ENCODE results near the gene UBA6. TPM values are rescaled to one million over a fixed set of nuclear protein-coding genes. Genes with fewer than 3 reads are reported as not detected.

UBA6 gene
- total and polyA plus RNA-seq, 9 of the 15 experiments (the other 6 are each of a cell fraction or from before 2014, with no cell fraction given): 22.9 to 139 (median 94.6) TPM

DNA sequence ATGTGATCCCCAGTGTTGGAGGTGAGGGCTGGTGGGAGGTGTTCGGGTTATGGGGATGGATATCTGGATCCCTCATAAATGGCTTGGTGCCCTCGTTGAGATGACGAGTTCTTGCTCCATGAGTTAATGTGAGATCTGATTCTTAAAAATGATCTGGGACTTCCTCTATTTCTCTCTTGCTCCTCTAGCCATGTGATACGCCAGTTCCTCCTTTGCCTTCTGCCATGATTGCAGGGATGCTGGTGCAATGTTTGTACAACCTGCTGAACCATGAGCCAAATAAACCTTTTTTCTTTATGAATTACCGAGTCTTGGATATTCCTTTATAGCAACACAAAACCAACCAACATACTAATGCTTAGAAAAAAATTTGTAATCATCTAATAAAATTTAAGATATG lies 85.8 kb downstream of the UBA6 start (continued):
- no peak for TF ChIP-seq TCF7L2 (IDR thresholded peaks at IDR 0.05; ENCODE audit: low read depth, low read length)

DNA sequence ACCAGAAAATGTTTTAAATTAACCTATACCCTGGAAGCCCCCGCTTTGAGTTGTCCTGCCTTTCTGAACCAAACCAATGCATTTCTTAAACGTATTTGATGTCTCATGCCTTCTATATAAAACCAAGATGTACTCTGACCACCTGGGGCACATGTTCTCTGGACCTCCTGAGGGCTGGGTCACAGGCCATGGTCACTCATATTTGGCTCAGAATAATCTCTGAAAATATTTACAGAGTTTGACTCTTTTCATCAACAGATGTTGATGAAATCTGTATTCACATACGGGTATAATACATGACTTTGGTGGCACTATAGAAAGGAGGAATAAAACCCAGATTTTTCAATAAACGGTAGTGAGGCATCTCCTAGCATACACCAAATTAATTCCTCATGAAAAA lies 86.8 kb downstream of the UBA6 start:
- no peaks in the 10 kb centered on the region for H3K27me3 ChIP-seq (ENCODE audit: control insufficient read depth in 2 of 2, insufficient read depth in 2 of 2, low read length in 2 of 2)
- no peak for FAIRE-seq
- no peak overlapping the region for H3K9ac ChIP-seq (ENCODE audit: insufficient read depth in 1 of 2, low read depth in 2 of 2, low read length in 2 of 2)
- in situ Hi-C loops (cut with MboI) (no loop called here), intact Hi-C loops (cut with micrococcal nuclease) (no loop called here)
- no peak overlapping the region for H3K4me3 ChIP-seq
- POLR2A ChIA-PET: no interaction called here
- H3K36me3 ChIP-seq (ENCODE audit: control insufficient read depth, insufficient read depth, low read length): peaks cover 38% of the 10 kb centered on the region
- H3K4me2 ChIP-seq (ENCODE audit: insufficient read depth, low read length): no peak overlapping the region
- no TSS peak for BruUV-seq (replicated peaks)
- H4K20me1 ChIP-seq (replicated peaks; ENCODE audit: control insufficient read depth, insufficient read depth, low read length): no peaks in the 10 kb centered on the region
- no peaks in the 10 kb centered on the region for H3K4me1 ChIP-seq (replicated peaks in 1 of 2; ENCODE audit: control insufficient read depth in 2 of 2, insufficient read depth in 2 of 2, low read length in 2 of 2)
- TF ChIP-seq YBX1 (IDR thresholded peaks at IDR 0.05) (no peak), ZFP1 (CRISPR knock-in tag; IDR thresholded peaks at IDR 0.05) (no peak), TCFL5 (CRISPR knock-in tag; conservative IDR thresholded peaks at IDR 0.05) (no peak), ARID4B (CRISPR knock-in tag; IDR thresholded peaks at IDR 0.05) (no peak), TAF7 (tag; IDR thresholded peaks at IDR 0.05) (no peak), ZNF561 (CRISPR knock-in tag; conservative IDR thresholded peaks at IDR 0.05) (no peak), FUS (optimal IDR thresholded peaks at IDR 0.05; ENCODE audit: low read depth, low read length) (no peak), ZNF354B (CRISPR knock-in tag; IDR thresholded peaks at IDR 0.05) (no peak), ZNF165 (CRISPR knock-in tag; IDR thresholded peaks at IDR 0.05; ENCODE audit: borderline replicate concordance) (no peak)
- TF ChIP-seq, protein P1, sequence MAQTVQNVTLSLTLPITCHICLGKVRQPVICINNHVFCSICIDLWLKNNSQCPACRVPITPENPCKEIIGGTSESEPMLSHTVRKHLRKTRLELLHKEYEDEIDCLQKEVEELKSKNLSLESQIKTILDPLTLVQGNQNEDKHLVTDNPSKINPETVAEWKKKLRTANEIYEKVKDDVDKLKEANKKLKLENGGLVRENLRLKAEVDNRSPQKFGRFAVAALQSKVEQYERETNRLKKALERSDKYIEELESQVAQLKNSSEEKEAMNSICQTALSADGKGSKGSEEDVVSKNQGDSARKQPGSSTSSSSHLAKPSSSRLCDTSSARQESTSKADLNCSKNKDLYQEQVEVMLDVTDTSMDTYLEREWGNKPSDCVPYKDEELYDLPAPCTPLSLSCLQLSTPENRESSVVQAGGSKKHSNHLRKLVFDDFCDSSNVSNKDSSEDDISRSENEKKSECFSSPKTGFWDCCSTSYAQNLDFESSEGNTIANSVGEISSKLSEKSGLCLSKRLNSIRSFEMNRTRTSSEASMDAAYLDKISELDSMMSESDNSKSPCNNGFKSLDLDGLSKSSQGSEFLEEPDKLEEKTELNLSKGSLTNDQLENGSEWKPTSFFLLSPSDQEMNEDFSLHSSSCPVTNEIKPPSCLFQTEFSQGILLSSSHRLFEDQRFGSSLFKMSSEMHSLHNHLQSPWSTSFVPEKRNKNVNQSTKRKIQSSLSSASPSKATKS (CRISPR knock-in tag; IDR thresholded peaks at IDR 0.05): no peak
- TF ChIP-seq, protein P2, sequence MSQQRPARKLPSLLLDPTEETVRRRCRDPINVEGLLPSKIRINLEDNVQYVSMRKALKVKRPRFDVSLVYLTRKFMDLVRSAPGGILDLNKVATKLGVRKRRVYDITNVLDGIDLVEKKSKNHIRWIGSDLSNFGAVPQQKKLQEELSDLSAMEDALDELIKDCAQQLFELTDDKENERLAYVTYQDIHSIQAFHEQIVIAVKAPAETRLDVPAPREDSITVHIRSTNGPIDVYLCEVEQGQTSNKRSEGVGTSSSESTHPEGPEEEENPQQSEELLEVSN (IDR thresholded peaks at IDR 0.05; ENCODE audit: borderline replicate concordance in 1 of 2, extremely low read depth in 1 of 2, insufficient read depth in 1 of 2, insufficient read length in 1 of 2, low read depth in 1 of 2, low read length in 1 of 2, poor library complexity in 1 of 2, severe bottlenecking in 1 of 2): no peak
- no peak overlapping the region for H3K27ac ChIP-seq (ENCODE audit: extremely low read depth, low read depth, low read length)
- H3K9me1 ChIP-seq (ENCODE audit: control insufficient read depth, insufficient read depth, low read length): no peaks in the 10 kb centered on the region
- H2AFZ ChIP-seq (ENCODE audit: low read depth, low read length): no peak overlapping the region
- no peak for ATAC-seq
- WGBS (ENCODE audit: insufficient coverage, low coverage, missing lambda C conversion rate): 71% methylated on average over 4 of the region's 4 CpGs
- CTCF ChIA-PET (ENCODE audit: low intra/inter-chr PET ratio): no interaction called here
- no peaks in the 10 kb centered on the region for H3K9me3 ChIP-seq (replicated peaks; ENCODE audit: control insufficient read depth, insufficient read depth, low read depth, low read length)
- no peak for DNase-seq (ENCODE audit: extremely low read depth in 1 of 4, low spot score in 3 of 4)
- no peaks in the 10 kb centered on the region for H3K79me2 ChIP-seq (ENCODE audit: control insufficient read depth, insufficient read depth, low read length)

Data from K562 (cell line).